ENCODE results near the gene PLCH2.

Gene PLCH2

GRCh38 chr1:2517966-2518365 is 41.9 kb downstream of the PLCH2 start:
- DNase-seq: no peak

- no peak for DNase-seq
Observed at GRCh38 chr1:2518528-2518927, 42.4 kb downstream of the PLCH2 start.

- no peak for DNase-seq
Observed at GRCh38 chr1:2519029-2519685, 43.1 kb downstream of the PLCH2 start.

GRCh38 chr1:2519729-2520128 is 43.6 kb downstream of the PLCH2 start:
- no peak for DNase-seq

- DNase-seq: no peak
Observed at GRCh38 chr1:2520206-2520605, 44.1 kb downstream of the PLCH2 start.

- DNase-seq: no peak
Observed at GRCh38 chr1:2520806-2521205, 44.7 kb downstream of the PLCH2 start.

- no peak for DNase-seq
Observed at GRCh38 chr1:2522230-2522629, 46.1 kb downstream of the PLCH2 start.

GRCh38 chr1:2523191-2523890 is 47.3 kb downstream of the PLCH2 start:
- DNase-seq: no peak

GRCh38 chr1:2523891-2524609 is 48.0 kb downstream of the PLCH2 start:
- no peak for DNase-seq

GRCh38 chr1:2525572-2525919 is 49.5 kb downstream of the PLCH2 start:
- DNase-seq: no peak

GRCh38 chr1:2525920-2526823 is 50.1 kb downstream of the PLCH2 start, which contains the start of gene PANK4:
Gene PANK4 (minus strand): TSS chr1:2526596. CDS start chr1:2526587, 9 bp downstream.
- peak; percentile 94 to 99 (median 97) for DNase-seq

GRCh38 chr1:2526824-2527555 is 50.9 kb downstream of the PLCH2 start:
- DNase-seq: peak; percentile 47 to 74 (median 64)

- DNase-seq: no peak
Observed at GRCh38 chr1:2527556-2527860, 51.4 kb downstream of the PLCH2 start.

GRCh38 chr1:2528016-2528415 is 51.9 kb downstream of the PLCH2 start:
- no peak for DNase-seq

- no peak for DNase-seq
Observed at GRCh38 chr1:2528611-2528965, 52.5 kb downstream of the PLCH2 start.

- peak; percentile 48 to 84 (median 65) for DNase-seq
Observed at GRCh38 chr1:2528966-2529783, 53.1 kb downstream of the PLCH2 start.

- peak in 3 of 4 experiments; percentile 15 to 54 (median 32) for DNase-seq
Observed at GRCh38 chr1:2529784-2530512, 53.9 kb downstream of the PLCH2 start, which contains the start of gene HES5. Gene HES5 (minus strand): TSS chr1:2530263. CDS start chr1:2530164, 99 bp downstream.

- no peak for DNase-seq
Observed at GRCh38 chr1:2530513-2531361, 54.6 kb downstream of the PLCH2 start.

GRCh38 chr1:2532485-2533160 is 56.5 kb downstream of the PLCH2 start:
- no peak for DNase-seq

Measured in suppressor macrophage (primary cell).